GM21825 (cell line): Measurements from ENCODE around the gene AKAP8L.

Experiments
- ATAC-seq: cut with Tn5 transposase; IDR thresholded peaks from one replicate; pipeline ENCODE4 v1.9.1; 2021; ENCODE audit warnings: mild to moderate bottlenecking, moderate library complexity; ENCODE audit not compliant: unreplicated experiment

AKAP8L gene

DNA sequence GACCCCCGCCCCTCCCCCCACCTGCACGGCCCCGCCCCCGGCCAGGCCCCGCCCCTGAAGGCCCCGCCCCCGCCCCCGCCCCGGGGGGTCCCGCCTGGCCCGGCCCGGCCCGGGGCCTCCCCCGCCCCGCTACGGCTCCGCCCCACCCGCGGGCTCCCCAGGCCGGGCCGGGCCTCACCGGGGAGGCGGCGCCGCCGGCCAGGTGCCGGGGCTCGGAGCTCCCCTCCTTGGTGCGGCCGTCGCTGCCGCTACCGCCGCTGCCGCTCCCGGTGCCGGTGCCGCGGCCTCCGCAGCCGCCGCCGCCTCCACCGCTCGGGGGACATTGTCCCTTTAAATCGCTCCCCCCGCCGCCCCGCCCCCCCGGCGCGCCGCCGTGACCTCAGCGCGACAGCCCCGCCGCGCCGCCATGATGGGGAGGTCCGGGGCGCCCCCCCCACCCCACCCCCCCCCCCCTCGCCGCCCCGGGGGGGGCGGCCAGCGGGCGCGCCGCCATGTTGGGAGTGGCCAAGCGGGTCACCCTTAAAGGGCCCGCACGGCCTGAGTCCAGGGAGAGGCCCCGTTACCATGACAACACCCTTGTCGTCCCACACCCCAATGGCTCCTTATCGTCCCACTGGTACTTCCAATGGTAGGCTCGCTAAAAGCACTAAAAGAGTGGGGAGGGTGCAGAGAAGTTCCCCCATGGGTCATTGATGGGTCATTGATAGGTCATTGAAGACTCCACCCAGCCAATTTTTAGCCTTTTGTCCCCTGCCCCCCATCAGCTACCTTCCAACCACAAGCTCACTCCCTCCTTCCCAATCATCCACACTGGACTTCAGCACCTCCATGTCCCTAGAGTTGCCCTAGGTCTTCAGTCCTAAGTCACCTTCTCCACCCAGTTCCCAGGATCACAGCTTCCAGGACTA lies 31.1 kb upstream of the AKAP8L start, which contains the start of gene WIZ:
Gene WIZ (minus strand): TSS at position 337 of the 908 bp plus-strand sequence. CDS start 1,649 bp downstream, outside the sequence.
- no peak for ATAC-seq

DNA sequence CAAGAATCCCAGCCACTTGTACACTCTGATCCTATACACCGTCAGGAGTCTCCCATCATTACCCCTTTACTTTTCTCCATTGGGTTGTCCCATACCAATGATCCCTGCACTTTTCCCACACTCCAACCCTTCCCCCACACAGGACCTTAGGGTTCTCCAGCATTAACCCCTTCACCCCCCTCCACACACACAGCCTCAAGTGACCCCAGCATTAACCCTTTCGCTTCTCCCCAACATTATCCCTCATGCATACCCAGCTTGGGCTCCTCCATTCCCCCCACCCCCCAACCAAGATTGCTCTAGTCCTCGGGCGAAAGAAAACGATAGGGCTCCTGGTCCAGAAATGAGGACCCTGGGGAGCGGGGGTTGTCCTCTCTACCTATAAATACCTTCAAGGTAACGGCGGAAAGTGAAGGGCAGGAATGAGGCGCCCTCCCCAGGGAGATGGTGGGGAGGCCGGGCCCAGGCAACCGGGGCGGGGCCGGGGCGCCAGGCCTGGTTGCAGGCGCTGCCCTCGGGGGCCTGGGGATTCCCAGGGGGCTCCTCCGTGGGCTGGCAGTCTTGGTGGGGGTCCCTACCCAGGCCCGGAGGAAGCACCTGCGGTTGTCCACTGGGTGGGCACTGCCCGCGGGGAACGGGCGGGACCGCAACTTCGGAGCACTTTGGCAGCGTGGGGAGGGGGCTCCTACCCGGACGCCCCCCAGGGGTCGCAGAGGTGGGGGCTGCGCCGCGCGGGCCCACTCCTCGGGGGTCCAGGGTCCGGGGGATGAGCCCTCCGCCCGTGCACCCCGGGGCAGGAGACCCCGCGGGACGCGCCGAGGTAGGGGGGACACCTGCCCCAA lies 30.2 kb upstream of the AKAP8L start:
- ATAC-seq: no peak

DNA sequence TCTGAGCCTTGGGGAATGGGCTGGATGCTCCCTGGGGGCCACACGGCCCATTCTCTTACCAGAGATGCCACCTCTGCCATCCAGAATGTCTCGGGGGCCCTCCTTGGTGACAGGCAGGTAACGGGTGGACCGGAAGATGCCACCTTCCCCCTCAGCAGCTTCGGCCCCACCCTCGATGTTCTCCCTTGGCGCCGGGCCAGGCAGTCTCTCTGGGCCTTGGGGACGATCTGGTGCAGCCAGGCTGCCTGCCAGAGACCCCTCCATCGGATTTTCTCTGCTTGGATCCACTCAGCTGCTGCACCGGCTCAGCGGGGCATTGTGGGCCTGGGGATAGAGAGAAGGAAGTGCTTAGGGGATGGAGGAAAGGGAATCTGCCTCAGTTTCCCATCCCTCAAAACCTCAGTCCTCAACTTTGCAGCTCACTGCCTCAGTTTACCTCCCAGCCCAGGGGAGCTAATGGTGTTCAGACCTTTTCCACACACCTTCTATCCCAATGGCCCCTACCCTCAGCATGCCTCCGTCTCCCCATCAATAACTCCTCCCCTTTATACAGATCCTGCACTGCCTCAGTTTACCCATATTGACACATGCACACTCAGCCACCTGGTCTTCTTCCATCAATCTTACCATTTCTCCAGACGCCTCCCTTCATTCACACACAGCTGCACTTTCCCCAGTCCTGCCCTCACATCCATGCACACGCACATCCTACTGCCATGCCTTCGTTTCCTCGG lies 29.4 kb upstream of the AKAP8L start:
- no peak for ATAC-seq

DNA sequence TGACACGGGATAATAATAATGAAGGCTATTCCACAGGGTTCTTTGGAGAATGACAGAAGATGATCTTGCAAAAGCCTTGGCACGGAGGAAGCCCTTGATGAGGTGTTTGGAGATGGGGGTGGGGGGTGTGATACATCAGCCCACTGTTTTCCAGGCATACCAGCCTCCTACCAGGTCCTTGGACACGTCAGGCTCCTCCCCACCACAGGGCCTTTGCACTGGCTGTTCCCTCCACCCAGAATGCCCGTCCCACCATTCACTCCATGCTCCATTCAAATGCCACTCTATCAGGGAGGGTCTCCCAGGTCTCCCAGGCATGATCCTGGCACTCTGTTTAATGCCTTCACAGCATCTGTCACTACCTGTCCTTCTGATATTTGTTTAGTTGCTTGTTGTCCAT lies 28.3 kb upstream of the AKAP8L start:
- ATAC-seq: no peak

DNA sequence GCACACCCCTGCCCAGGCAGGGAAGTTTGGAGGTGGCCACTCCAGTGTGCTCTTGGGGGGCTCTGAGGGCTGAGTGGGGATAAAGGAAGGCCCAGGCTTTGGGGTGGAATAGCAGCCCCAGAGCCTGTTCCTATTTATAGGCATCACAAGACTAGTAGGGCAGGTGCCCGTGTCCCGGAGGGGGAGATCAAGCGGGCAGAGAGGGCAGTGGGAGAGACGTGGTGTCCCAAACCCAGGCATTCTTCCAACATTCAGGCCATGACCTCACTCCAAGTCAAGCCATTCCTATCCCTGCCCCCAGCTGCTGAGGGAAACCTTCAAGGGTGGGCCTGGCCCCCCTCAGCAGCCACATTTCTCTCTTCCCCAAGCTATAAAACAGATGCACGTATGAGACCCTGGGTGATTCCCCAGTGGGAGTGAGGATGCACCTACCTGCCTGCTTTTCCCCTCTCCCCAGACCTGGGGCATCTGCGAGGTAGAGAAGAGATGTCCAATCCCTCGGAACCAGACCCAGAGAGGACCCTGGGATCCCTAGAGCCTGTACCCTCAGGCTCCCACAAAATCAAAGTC lies 27.1 kb upstream of the AKAP8L start:
- ATAC-seq: no peak

DNA sequence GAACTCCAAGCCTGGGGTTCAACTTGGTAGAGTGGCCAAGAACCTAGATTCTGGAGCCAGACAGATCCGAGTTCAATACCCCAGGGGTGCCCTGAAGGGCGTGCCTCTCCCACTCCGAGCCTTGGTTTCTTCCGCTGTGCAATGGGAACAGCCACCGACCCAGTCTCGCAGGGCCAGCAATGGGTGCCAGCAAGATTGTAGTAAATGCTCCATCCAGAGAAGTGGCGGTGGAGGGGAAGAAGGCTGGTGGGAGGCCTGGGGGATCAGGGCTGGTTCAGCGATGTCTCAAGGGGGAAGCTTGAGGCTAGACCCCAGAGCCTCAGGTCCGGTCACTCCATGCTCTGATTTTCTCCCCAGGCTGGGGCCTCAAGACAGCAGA lies 26.4 kb upstream of the AKAP8L start:
- ATAC-seq: no peak

DNA sequence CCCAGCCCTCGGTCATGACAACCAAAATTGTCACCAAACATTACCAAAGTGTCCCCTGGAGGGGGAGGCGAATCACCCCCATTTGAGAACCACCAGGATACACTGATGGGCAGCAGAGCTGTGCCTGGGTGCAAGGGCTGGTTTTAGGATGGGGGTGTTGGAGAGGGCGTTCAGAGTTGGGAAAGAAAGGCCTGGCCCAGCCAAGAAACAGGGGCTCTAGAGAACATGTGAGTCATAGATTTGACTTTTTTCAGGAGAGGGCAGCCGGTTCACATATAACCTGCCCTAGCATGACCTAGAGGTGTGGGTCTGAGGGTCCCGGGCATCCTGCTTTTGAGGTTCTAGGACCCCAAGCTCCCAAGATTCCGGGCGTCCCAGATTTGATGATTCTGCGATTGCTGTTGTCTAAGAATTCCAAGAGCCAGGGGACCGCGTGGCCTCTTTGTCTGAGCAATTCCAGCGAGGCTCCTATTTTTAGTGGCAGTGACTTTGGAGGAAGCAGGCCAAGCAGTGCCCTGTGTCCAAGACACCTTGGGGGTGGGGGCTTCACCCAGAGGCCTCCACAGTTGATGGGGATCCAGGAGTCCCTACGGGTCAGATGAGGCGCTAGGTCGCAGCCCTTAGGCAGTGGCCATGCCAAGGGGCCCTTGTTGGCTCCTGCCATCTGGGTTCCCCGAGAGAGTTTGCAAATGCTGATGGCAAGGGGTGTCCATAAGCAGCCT lies 25.9 kb upstream of the AKAP8L start:
- no peak for ATAC-seq

DNA sequence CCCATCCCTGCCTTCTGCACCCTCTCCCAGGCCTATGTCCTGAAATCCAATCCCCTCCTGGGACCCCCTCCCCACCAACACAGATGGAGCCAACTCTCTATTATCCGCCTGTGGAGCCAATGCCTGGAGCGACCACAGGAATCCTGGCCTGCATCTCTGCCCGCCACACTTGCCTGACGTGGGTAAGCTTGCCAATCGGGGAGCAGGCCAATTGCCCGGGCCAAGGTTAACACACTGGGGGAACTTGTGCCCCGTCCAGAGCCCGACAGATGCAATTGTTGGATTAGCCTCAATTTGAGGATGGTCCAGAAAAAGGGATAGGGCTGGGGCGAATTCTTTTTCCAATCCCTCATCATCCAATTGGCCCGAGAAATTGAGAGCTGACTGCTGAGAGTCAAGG lies 25.1 kb upstream of the AKAP8L start:
- no peak for ATAC-seq

DNA sequence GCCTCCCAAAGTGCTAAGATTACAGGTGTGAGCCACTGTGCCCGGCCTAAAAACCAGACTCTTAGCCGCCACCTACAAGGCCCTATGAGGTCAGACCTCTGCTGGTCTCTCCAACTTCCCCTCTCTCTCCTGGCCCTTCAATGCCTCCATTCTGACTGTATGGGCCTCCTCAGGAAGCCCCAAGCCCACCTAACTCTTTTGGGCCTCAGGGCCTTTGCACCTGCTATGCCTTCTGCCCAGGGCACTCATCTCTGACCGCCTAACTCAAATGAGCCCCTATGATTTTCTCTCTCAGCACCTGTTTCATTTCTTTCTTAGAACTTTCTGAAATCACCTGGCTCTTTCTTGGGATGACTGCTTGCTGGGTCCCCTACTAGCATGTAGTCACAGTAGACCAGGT lies 24.5 kb upstream of the AKAP8L start:
- no peak for ATAC-seq

DNA sequence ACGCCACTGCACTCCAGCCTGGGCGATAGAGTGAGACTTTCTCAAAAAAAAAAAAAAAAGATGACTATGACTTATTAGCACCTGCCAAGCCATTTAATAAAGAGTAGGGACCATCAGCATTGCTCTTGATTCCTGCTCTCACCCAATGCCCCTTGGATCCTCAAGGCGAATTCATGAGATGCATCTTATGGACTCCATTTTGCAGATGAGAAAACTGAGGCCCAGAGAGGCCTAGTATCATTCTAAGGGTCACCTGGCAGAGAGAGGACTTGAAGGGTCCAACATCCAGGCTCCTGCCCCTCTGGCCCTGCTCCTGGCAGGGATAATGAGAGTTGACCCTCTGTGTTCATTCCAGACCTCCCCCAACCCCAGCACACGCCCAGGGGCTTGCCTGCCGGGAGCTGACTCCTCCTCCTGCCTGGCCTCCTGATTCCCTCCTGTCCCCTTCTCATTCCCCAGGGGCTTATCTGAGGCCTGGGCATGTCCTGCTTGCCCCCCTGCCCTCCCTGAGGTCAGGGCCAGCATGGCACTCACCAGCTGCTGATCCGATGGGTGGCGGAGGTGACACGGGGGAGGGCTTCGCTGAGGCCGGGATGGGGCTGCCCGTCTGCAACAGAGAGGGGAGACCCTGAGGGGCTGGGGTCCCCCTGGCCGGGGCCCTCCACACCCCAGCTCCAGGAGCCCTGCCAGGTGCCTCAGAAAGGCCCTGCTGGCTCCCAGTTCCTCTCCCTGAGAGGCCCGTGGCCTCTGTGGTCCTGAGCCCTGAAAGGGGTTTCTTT lies 23.5 kb upstream of the AKAP8L start:
- ATAC-seq: no peak

DNA sequence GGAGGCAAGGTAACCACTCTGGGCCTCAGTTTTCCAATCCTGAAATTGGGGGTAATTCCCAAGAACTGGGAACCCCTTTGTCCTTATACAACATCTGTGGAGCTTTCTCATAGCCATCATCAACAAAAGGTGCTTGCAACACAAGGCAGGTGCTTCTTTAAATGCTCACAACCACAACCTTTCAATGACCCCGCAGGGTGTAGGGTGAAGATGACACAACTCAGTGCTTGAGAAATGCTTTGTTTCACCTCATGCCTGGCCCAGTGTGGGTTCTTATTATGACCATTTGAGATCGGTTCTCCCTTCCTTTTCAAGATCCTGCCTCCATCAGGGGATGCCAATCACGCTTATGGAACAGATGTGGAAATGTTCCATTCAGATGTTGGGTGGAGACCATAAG lies 22.5 kb upstream of the AKAP8L start:
- no peak for ATAC-seq

DNA sequence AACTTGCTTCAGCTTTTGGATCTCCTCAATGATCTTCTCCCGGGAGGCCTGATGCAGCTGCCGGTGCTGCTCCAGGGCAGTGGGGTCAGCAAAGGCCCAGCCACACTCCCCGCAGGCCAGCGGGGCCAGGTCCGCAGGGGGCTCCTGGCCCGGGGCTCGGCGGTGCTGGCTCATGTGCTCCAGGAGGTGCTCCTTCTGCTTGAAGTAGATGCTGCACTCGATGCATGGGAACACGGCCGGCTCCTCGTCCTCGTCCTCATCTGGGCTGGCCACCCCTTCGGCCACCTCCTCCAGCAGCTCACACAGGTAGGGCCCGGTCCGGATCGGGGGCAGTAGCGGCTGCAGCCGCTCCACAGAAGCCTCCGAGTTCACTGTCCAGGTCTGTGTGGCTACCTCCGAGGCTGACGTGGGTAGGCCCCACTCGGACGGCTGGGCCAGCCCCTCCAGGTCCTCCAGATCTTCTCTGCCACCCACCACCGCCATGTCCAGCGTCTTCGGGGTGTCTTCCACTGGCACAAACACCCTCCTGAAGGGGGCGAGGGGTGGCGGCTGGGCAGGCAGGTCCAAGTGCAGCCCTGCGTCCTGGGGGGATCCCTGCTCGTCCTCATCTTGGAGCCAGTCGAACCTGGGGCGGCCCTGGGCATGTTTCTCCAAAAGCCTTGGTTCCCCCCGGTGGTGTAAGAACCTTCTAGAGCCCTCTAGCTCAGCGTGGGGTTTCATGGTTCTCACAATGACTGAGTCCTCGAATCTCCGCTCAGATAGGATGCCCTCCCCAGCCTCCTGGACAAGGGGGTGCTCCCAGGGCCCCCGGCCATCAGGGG lies 21.2 kb upstream of the AKAP8L start:
- ATAC-seq: no peak

DNA sequence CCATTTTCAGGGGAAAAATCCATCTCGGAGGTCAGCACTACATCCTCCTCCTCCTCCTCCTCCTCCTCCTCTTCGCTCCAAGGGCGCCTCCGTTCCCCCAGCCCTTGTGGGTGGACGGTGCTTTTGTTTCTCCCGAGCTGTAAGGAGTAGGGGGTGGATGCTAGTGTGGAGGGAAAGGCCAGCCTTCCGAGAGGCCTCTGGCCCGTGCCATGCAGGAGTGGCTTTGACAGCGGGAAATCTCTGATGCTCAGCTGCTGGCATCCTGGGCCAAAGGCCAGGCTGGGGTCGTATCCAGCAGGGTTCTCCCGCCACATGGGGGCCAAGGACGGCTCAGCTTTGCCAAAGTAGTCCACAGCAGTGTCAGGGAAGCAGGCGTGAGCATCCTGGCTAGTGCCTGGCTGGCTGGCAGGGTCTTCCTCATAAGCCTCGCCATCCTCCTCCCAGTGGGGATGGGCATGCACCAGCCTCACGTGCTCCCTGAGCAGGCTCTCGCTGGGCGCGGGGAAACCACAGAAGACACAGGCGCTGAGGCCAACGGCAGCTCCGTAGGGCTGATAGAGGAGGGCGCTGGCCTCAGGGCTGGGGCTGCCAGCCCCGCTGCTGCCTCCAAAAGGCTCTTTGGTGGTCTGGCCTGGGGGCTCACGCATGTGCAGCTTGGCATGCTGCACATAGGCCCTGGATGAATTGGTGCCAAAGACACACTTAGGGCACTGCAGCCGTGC lies 20.5 kb upstream of the AKAP8L start:
- no peak for ATAC-seq

DNA sequence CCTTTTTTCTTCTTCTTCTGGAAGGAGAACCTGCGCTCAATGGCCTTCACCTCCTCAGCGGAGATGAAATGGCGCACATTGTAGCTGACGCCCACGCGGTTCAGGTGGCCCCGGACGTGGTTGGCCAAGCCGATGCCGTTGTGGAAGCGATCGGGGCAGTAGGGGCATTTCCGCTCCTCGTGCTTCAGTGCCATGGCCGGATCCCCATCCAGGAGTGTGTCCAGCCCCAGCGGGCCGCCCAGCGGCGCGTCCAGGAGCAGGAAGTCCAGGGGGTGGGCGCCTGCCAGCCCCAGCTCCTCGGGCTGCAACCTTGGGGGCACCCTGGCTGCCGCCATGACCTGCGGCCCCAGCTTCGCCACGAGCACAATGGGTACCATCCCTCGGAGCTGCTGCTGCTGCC lies 19.8 kb upstream of the AKAP8L start:
- ATAC-seq: no peak

DNA sequence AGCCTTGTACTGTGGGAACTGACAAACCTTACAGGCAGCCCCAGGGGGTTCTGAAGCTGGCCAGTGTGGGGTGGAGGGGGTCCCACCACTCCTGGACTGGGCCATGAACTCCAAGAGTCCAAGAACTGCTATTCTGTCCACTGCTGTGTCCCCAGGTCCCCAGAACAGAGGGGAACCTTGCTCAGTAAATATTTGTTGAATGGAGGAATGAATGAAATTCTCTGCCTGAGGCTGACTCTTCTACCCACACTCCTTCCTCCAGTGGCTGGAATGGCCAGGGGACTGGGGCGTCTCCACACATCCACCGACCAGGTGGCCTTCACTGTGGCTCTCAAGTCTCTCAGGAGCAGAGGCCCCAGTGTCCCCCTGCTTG lies 19.3 kb upstream of the AKAP8L start:
- no peak for ATAC-seq

DNA sequence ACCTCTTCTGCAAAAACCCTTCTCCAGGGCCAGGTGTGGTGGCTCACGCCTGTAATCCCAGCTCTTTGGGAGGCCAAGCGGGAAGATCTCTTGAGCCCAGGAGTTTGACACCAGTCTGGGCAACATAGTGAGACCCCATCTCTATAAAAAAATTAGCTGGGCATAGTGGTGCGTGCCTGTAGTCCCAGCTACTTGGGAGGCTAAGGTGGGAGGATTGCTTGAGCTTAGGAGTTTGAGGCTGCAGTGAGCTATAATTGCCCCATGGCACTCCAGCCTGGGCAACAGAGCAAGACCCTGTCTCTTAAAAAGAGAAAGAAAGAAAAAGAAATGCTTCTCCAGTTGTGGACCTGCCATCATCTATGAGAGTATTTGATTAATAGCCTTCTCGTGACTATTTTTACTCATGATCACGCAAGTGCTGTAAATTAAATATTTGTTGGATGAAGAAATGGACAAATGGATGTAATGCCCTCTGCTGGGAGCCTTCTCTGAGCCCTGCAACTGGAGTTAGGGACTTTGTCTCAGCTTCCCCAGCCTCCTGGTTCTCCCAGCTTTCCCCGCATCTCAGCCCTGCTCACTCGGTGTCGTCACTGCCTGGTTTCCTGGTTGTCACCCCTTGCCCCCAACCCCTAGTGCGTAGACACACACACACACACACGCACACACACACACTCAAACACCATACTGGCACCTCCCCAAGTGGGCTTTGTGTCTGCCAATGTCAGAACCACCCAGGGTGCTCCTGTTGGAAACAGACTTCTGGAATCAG lies 18.8 kb upstream of the AKAP8L start:
- ATAC-seq: no peak

DNA sequence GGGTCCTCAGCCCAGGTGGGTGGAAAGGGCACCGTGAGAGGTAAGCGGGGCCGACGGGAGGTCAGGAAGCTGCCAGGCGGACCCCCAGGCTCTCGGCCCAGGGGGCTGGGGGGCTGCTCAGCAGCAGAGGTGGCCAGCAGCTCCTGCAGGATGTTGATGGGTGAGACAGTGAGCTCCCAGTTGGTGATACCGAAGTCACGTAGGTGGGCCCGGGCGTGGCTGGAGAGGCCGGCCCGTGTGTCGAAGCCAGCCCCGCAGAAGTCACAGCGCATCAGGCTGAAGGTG lies 18.0 kb upstream of the AKAP8L start:
- no peak for ATAC-seq
